Rectal smooth muscle tissue (tissue), 1 donor: ENCODE data around the gene ERG.

Source experiments
- H3K27ac ChIP-seq: one replicate; pipeline ENCODE4 v1.7.0; 2013; ENCODE audit warnings: low read depth, low read length, inconsistent platforms
- H3K27me3 ChIP-seq: one replicate; pipeline ENCODE4 v1.7.0; 2013; ENCODE audit warnings: low read length; ENCODE audit not compliant: control insufficient read depth, insufficient read depth
- H3K36me3 ChIP-seq: one replicate; pipeline ENCODE4 v1.7.0; 2013; ENCODE audit warnings: low read length; ENCODE audit not compliant: control insufficient read depth, insufficient read depth
- H3K4me1 ChIP-seq: one replicate; pipeline ENCODE4 v1.7.0; 2013; ENCODE audit warnings: low read length; ENCODE audit not compliant: control insufficient read depth, insufficient read depth
- H3K4me3 ChIP-seq: one replicate; pipeline ENCODE4 v1.7.0; 2013; ENCODE audit warnings: low read length
- H3K9ac ChIP-seq: one replicate; pipeline ENCODE4 v1.7.0; 2013; ENCODE audit warnings: low read length

Gene ERG

GRCh38 chr21:38340131-38340530 is 158.1 kb downstream of the ERG start:
- H3K36me3 ChIP-seq, result no peaks in the 10 kb centered on the region
- no peak overlapping the region for H3K9ac ChIP-seq
- no peak overlapping the region for H3K4me3 ChIP-seq
- H3K27me3 ChIP-seq, result no peaks in the 10 kb centered on the region
- H3K27ac ChIP-seq, result no peak overlapping the region
- H3K4me1 ChIP-seq, result no peaks in the 10 kb centered on the region

GRCh38 chr21:38337793-38338192 is 160.5 kb downstream of the ERG start:
- H3K9ac ChIP-seq, result no peak overlapping the region
- no peaks in the 10 kb centered on the region for H3K27me3 ChIP-seq
- H3K4me1 ChIP-seq, result no peaks in the 10 kb centered on the region
- H3K4me3 ChIP-seq, result no peak overlapping the region
- no peak overlapping the region for H3K27ac ChIP-seq
- no peaks in the 10 kb centered on the region for H3K36me3 ChIP-seq

GRCh38 chr21:38334866-38335265 is 163.4 kb downstream of the ERG start:
- Histone ChIP-seq H3K36me3 (no peaks in the 10 kb centered on the region), H3K4me3 (no peak overlapping the region), H3K9ac (no peak overlapping the region), H3K27me3 (no peaks in the 10 kb centered on the region), H3K27ac (no peak overlapping the region), H3K4me1 (no peaks in the 10 kb centered on the region)

- no peaks in the 10 kb centered on the region for H3K36me3 ChIP-seq
- no peak overlapping the region for H3K27ac ChIP-seq
These were observed 164.7 kb downstream of the ERG start for GRCh38 chr21:38333301-38334272.

GRCh38 chr21:38330666-38331065 is 167.6 kb downstream of the ERG start:
- H3K27me3 ChIP-seq, result no peaks in the 10 kb centered on the region
- H3K36me3 ChIP-seq, result no peaks in the 10 kb centered on the region
- H3K4me1 ChIP-seq, result no peaks in the 10 kb centered on the region
- no peak overlapping the region for H3K27ac ChIP-seq
- no peak overlapping the region for H3K4me3 ChIP-seq
- no peak overlapping the region for H3K9ac ChIP-seq

More at GRCh38 chr21:38333301-38334272, 164.7 kb downstream of the ERG start:
- Histone ChIP-seq H3K9ac (no peak overlapping the region), H3K4me1 (no peaks in the 10 kb centered on the region), H3K4me3 (no peak overlapping the region), H3K27me3 (no peaks in the 10 kb centered on the region)
